K562 (cell line): ENCODE data around the gene PPHLN1.

ENCODE experiments used
- ZNF134 ChIP-seq: fragments of 250-450 bp; sonication (Bioruptor Pico); conservative IDR thresholded peaks from 2 replicates; pipeline ENCODE4 v1.4.0; 2020
- TF ChIP-seq, protein P1 (sequence below), 3 experiments: IDR thresholded peaks in 2 of 3; conservative IDR thresholded peaks in 1 of 3; 2 replicates each; pipeline ENCODE4 v1.5.1; 2011 to 2012; ENCODE audit warnings: low read length in 3 of 3, mild to moderate bottlenecking in 3 of 3, control low read depth in 2 of 3, improper control_type of control experiment in 1 of 3, inconsistent platforms in 1 of 3, low read depth in 1 of 3, mixed read lengths in 1 of 3, moderate library complexity in 1 of 3; ENCODE audit not compliant: insufficient read depth in 2 of 3
- TF ChIP-seq, protein P2 (sequence below): fragments of 250-450 bp; sonication (Bioruptor Pico); IDR thresholded peaks from 2 replicates; pipeline ENCODE4 v1.5.0; 2020; ENCODE audit warnings: mild to moderate bottlenecking, borderline replicate concordance

DNA sequence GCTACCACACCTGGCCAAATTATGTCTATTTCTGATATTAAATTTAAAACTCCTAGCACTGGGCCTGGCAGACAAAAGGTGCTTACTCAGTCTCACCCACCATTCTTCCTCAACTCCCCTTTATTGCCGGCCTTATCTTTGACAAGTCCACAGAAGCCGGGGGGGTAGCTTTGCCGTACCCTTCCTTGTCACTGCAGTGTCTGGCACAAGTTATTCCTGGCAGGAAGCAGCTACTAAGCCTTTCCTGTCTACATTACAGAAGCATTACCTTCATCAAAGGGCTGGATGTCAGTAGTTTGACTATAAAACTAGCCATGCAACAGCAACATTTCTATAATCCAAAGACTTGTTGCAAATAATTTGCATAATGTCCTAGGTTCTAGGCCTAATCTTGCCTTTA lies 136.5 kb downstream of the PPHLN1 start:
- TF ChIP-seq, protein P1, sequence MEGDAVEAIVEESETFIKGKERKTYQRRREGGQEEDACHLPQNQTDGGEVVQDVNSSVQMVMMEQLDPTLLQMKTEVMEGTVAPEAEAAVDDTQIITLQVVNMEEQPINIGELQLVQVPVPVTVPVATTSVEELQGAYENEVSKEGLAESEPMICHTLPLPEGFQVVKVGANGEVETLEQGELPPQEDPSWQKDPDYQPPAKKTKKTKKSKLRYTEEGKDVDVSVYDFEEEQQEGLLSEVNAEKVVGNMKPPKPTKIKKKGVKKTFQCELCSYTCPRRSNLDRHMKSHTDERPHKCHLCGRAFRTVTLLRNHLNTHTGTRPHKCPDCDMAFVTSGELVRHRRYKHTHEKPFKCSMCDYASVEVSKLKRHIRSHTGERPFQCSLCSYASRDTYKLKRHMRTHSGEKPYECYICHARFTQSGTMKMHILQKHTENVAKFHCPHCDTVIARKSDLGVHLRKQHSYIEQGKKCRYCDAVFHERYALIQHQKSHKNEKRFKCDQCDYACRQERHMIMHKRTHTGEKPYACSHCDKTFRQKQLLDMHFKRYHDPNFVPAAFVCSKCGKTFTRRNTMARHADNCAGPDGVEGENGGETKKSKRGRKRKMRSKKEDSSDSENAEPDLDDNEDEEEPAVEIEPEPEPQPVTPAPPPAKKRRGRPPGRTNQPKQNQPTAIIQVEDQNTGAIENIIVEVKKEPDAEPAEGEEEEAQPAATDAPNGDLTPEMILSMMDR (IDR thresholded peaks at IDR 0.05 in 2 of 3, conservative IDR thresholded peaks at IDR 0.05 in 1 of 3; ENCODE audit: insufficient read depth in 2 of 3, low read depth in 1 of 3, low read length in 3 of 3), result no peak
- TF ChIP-seq, protein P2, sequence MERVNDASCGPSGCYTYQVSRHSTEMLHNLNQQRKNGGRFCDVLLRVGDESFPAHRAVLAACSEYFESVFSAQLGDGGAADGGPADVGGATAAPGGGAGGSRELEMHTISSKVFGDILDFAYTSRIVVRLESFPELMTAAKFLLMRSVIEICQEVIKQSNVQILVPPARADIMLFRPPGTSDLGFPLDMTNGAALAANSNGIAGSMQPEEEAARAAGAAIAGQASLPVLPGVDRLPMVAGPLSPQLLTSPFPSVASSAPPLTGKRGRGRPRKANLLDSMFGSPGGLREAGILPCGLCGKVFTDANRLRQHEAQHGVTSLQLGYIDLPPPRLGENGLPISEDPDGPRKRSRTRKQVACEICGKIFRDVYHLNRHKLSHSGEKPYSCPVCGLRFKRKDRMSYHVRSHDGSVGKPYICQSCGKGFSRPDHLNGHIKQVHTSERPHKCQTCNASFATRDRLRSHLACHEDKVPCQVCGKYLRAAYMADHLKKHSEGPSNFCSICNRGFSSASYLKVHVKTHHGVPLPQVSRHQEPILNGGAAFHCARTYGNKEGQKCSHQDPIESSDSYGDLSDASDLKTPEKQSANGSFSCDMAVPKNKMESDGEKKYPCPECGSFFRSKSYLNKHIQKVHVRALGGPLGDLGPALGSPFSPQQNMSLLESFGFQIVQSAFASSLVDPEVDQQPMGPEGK, result no peak
- TF ChIP-seq ZNF134 (CRISPR knock-in tag), result no peak
